ENCODE data around the gene UBE3B. TPM values are rescaled to one million over a fixed set of nuclear protein-coding genes. Genes with fewer than 3 reads are reported as not detected.

Gene UBE3B
- total RNA-seq, 4 donors from 2014 or later, result 14.7 to 64.2 (median 30.7) TPM

DNA sequence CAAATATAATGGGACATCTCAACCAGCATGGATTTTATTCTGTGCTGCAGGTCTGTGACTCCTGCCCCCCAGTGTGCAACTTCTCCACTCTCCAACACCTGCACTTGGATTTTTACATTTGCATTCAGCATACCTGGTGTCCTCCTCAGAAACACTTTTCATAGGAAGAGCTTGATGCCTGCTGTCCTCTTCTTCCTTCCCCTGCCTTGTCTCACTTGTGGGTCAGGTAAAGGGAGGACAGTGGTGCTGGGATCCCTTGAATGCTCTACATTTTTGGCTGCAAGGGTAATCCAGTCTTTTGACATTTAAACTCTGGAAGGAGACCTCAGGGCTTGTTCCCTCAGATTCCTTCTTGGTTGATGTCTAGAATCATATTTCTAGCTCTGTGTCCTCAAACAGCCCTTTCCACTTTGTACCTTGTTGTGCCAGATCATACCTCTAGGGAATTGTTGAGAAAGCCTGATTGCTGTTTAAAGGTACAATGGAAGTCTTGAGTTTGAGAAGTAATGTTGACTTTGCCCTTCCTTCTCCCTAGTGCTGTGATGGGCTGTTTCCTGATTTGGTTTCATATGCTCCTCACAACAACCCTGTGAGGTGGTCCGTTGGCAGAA lies 12.6 kb downstream of the UBE3B start:
- TF ChIP-seq, protein P1, sequence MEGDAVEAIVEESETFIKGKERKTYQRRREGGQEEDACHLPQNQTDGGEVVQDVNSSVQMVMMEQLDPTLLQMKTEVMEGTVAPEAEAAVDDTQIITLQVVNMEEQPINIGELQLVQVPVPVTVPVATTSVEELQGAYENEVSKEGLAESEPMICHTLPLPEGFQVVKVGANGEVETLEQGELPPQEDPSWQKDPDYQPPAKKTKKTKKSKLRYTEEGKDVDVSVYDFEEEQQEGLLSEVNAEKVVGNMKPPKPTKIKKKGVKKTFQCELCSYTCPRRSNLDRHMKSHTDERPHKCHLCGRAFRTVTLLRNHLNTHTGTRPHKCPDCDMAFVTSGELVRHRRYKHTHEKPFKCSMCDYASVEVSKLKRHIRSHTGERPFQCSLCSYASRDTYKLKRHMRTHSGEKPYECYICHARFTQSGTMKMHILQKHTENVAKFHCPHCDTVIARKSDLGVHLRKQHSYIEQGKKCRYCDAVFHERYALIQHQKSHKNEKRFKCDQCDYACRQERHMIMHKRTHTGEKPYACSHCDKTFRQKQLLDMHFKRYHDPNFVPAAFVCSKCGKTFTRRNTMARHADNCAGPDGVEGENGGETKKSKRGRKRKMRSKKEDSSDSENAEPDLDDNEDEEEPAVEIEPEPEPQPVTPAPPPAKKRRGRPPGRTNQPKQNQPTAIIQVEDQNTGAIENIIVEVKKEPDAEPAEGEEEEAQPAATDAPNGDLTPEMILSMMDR (IDR thresholded peaks at IDR 0.05), result no peak
- TF ChIP-seq POLR2A (IDR thresholded peaks at IDR 0.05), result no peak
- H3K4me3 ChIP-seq, result no peak overlapping the region
- H3K9me3 ChIP-seq, result no peaks in the 10 kb centered on the region
- DNase-seq, result no peak
- no peaks in the 10 kb centered on the region for H3K27me3 ChIP-seq
- no peak overlapping the region for H3K27ac ChIP-seq
- H3K4me1 ChIP-seq, result no peaks in the 10 kb centered on the region
- intact Hi-C loops (cut with DNase I; ENCODE audit: low total_unique reads), result loop anchor here (10.0 kb wide), 1 partner anchor 65 kb away; no protein-coding TSS in a partner anchor
- no peaks in the 10 kb centered on the region for H3K36me3 ChIP-seq

DNA sequence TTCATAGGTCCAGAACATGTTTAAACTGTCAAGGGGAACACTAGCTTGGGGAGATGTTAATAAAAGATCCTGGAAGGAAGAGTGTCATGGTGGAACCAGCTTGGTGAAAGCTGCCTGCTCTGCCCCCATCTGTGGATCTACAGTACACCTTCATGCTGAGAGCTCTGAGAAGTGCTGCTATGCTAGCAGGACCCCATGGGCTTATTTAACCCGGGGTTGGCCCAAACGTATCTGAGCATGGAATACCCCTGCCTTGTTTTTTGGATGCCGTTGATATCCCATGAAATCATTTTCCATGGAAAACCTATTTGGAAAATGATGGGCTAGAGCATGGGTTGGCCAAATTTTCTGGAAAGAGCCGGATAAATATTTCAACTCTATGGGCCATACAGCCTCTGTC lies 14.2 kb downstream of the UBE3B start:
- H3K27me3 ChIP-seq, result no peaks in the 10 kb centered on the region
- H3K4me1 ChIP-seq, result no peaks in the 10 kb centered on the region
- H3K9me3 ChIP-seq, result no peaks in the 10 kb centered on the region
- no peak for TF ChIP-seq POLR2A (IDR thresholded peaks at IDR 0.05)
- TF ChIP-seq, protein P1 (IDR thresholded peaks at IDR 0.05), result no peak
- no peak for DNase-seq
- H3K4me3 ChIP-seq, result no peak overlapping the region
- H3K27ac ChIP-seq, result no peak overlapping the region
- intact Hi-C loops (cut with DNase I; ENCODE audit: low total_unique reads), result no loop called here
- H3K36me3 ChIP-seq, result no peaks in the 10 kb centered on the region

DNA sequence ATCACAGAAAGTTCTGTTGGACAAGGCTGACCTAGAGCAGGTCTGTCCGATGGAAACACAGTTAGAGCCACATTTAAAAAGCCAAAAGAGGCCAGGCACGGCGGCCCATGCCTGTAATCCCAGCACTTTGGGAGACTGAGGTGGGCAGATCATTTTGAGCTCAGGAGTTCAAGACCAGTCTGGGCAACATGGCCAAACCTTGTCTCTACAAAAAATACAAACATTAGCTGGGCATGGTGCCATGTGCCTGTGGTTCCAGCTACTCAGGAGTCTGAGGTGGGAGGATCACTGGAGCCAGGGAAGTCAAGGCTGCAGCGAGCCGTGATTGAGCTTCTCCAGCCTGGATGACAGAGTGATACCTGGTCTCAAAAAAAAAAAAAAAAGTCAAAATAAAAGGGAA lies 14.9 kb downstream of the UBE3B start:
- Histone ChIP-seq H3K27me3 (no peaks in the 10 kb centered on the region), H3K9me3 (no peaks in the 10 kb centered on the region), H3K27ac (no peak overlapping the region), H3K36me3 (no peaks in the 10 kb centered on the region), H3K4me1 (no peaks in the 10 kb centered on the region), H3K4me3 (no peak overlapping the region)
- no peak for DNase-seq
- TF ChIP-seq POLR2A (IDR thresholded peaks at IDR 0.05), result no peak
- TF ChIP-seq, protein P1 (IDR thresholded peaks at IDR 0.05), result no peak
- intact Hi-C loops (cut with DNase I; ENCODE audit: low total_unique reads), result no loop called here

DNA sequence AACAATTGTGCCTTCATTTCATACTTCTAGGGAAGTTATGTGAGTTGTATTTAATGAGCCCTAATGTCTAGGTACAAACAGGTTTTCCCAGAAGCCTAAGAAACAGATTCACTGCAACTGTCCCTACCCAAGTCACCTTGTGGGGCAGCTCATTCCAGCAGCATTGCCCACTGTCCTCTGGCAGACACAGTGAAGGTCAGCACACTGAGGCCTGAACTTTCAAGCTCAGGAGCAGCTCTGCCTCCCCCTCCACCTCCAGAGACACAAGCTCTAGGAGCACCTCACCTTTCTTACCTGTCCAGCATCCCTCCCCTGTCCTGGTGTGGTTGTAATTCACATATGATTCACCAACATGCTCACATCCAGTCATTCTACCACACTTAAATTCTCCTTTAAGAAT lies 15.7 kb downstream of the UBE3B start:
- TF ChIP-seq, protein P1 (IDR thresholded peaks at IDR 0.05), result no peak
- no peak for TF ChIP-seq POLR2A (IDR thresholded peaks at IDR 0.05)
- no peaks in the 10 kb centered on the region for H3K27me3 ChIP-seq
- H3K9me3 ChIP-seq, result no peaks in the 10 kb centered on the region
- intact Hi-C loops (cut with DNase I; ENCODE audit: low total_unique reads), result no loop called here
- no peaks in the 10 kb centered on the region for H3K4me1 ChIP-seq
- no peaks in the 10 kb centered on the region for H3K36me3 ChIP-seq
- H3K27ac ChIP-seq, result no peak overlapping the region
- no peak overlapping the region for H3K4me3 ChIP-seq
- no peak for DNase-seq

DNA sequence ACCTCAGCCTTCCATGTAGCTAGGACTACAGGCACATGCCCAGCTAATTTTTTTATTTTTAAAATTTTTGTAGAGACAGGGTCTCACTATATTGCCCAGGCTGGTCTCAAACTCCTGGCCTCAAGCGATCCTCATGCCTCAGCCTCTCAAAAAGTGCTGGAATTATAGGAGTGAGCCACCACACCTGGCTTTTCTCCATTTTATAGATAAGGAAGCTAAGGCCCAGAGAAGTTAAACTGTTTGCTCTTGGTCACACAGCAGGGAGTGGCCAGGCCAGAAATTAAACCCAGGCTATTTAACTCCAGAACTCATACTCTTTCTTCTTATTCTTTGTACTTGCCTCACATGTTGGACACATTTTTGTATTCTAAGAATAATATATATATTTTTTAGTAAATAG lies 16.5 kb downstream of the UBE3B start:
- H3K4me3 ChIP-seq, result no peak overlapping the region
- H3K27ac ChIP-seq, result no peak overlapping the region
- H3K27me3 ChIP-seq, result no peaks in the 10 kb centered on the region
- no peaks in the 10 kb centered on the region for H3K36me3 ChIP-seq
- TF ChIP-seq, protein P1 (IDR thresholded peaks at IDR 0.05), result no peak
- no peak for TF ChIP-seq POLR2A (IDR thresholded peaks at IDR 0.05)
- no peaks in the 10 kb centered on the region for H3K4me1 ChIP-seq
- no peak for DNase-seq
- intact Hi-C loops (cut with DNase I; ENCODE audit: low total_unique reads), result no loop called here
- no peaks in the 10 kb centered on the region for H3K9me3 ChIP-seq
